CD4-positive, alpha-beta T cell (primary cell): ENCODE measurements around the gene MATN1. TPM values are rescaled to one million over a fixed set of nuclear protein-coding genes. Genes with fewer than 3 reads are reported as not detected.

Experiments
- ATAC-seq: fragments of 200-7000 bp; cut with Tn5 transposase; one replicate; pipeline ENCODE4 v1.10.0; 2022; ENCODE audit warnings: mild to moderate bottlenecking; ENCODE audit not compliant: poor library complexity
- CTCF ChIA-PET: fragments of 350-600 bp; sonication (Branson Sonifier 250); formaldehyde crosslinking; loops from one replicate; lab custom pipeline; 2021; ENCODE audit warnings: antibody characterized with exemption, inconsistent platforms; lab: Charles Lee
- POLR2A ChIA-PET: fragments of 350-600 bp; sonication (Branson Sonifier 250); formaldehyde crosslinking; loops from one replicate; lab custom pipeline; 2021; ENCODE audit warnings: antibody characterized with exemption, inconsistent platforms; lab: Charles Lee
- DNase-seq, 14 experiments: peaks; one replicate each; pipeline ENCODE4 v3.0.0-alpha.2; 2013 to 2020; ENCODE audit warnings: mixed read lengths in 2 of 14
- H3K27ac ChIP-seq, 2 donors: one replicate each; pipeline versions ENCODE4 v1.5.1 to v1.7.0; 2013; ENCODE audit warnings: low read length in 2 of 2, low read depth in 1 of 2, mild to moderate bottlenecking in 1 of 2
- H3K27me3 ChIP-seq, 2 experiments: 1 replicate in 1 of 2; 2 replicates in 1 of 2; pipeline versions ENCODE4 v1.6.1 to v1.7.0; 2013; ENCODE audit warnings: low read length in 2 of 2, control low read depth in 1 of 2, mild to moderate bottlenecking in 1 of 2, moderate library complexity in 1 of 2; ENCODE audit not compliant: insufficient read depth in 2 of 2, control insufficient read depth in 1 of 2
- H3K36me3 ChIP-seq: one replicate; pipeline ENCODE4 v1.6.1; 2013; ENCODE audit warnings: low read length, control low read depth; ENCODE audit not compliant: insufficient read depth
- H3K4me1 ChIP-seq: one replicate; pipeline ENCODE4 v1.6.1; 2013; ENCODE audit warnings: low read length, control low read depth; ENCODE audit not compliant: insufficient read depth
- H3K4me3 ChIP-seq: one replicate; pipeline ENCODE4 v1.5.1; 2013; ENCODE audit warnings: mild to moderate bottlenecking, low read length, moderate library complexity
- H3K9me3 ChIP-seq, 2 experiments: 1 replicate in 1 of 2; 2 replicates in 1 of 2; pipeline versions ENCODE4 v1.6.1 to v1.7.0; 2013; ENCODE audit warnings: low read length in 2 of 2, mild to moderate bottlenecking in 2 of 2, control low read depth in 1 of 2, moderate library complexity in 1 of 2; ENCODE audit not compliant: control insufficient read depth in 1 of 2, insufficient read depth in 1 of 2
- H3K27ac Mint-ChIP-seq: one replicate; pipeline ENCODE4 v1.8.0; 2020; ENCODE audit warnings: mixed read lengths
- H3K27me3 Mint-ChIP-seq: one replicate; pipeline ENCODE4 v1.8.0; 2021; ENCODE audit warnings: mixed read lengths
- H3K36me3 Mint-ChIP-seq: one replicate; pipeline ENCODE4 v1.8.0; 2021; ENCODE audit warnings: low read depth, mixed read lengths
- H3K4me1 Mint-ChIP-seq: one replicate; pipeline ENCODE4 v1.8.0; 2021; ENCODE audit warnings: low read depth, mixed read lengths
- H3K4me3 Mint-ChIP-seq: one replicate; pipeline ENCODE4 v1.8.0; 2020; ENCODE audit warnings: mild to moderate bottlenecking, mixed read lengths
- H3K9me3 Mint-ChIP-seq: one replicate; pipeline ENCODE4 v1.8.0; 2020; ENCODE audit warnings: mixed read lengths
- intact Hi-C, 2 experiments: fragments of 100-400 bp; cut with DNase I in 1 of 2; cut with micrococcal nuclease in 1 of 2; formaldehyde crosslinking; loops; one replicate each; pipeline versions ENCODE4 v1.15.1 to v1.9.0; 2023 to 2025; cut with DNase I, micrococcal nuclease
- total RNA-seq, 174 experiments: library from RNA in 2 of 174; stranded (reverse) in 2 of 174; gene quantifications; one replicate each; pipeline ENCODE4 v1.2.3 and lab custom pipeline; 2021 to 2026
- TF ChIP-seq, protein P1 (sequence below): fragments of 200-600 bp; IDR thresholded peaks from one replicate; pipeline ENCODE4 v1.8.0; 2022; ENCODE audit warnings: antibody characterized with exemption, mild to moderate bottlenecking

Gene MATN1
- total RNA-seq, 2 experiments from 2014 or later = 2.5 to 2.7 TPM

DNA sequence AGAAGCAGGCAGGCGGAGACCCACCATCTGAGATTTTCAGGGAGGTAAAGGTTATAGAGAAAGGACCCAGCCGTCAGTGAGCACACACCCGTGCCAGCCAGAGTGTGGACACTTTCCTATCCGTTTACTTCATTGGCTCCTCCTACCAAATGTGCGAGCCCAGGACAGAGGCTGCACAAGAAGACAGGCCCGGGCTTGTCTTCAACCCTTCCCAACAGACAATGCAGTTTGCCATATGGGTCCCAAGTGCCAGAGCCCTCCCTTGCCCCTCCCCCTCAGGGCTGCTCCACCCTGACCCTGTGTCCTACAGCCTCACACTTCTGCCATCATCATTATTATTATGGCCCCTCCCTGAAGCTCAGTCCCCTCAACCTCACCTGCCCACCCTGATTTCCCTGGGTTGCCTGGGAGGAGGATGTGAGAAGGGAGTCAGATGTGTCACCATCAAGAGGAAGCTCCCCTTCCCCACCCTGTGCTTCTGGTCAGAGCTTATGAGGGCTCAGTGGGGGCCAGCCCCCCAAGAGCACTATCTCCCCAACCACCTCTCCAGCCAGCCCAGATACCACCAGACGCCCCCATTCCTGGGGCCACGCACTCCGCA, 24.8 kb upstream of the MATN1 start:
- peak overlapping the region; percentile 95 to 97 for H3K27ac ChIP-seq
- peaks cover 100% of the 10 kb centered on the region for H3K4me1 Mint-ChIP-seq
- POLR2A ChIA-PET = interaction anchor here (0.7 to 13.3 kb wide), 6 partner anchors 8 to 31 kb away, joined by 3 to 457 read pairs (median 18); partner anchors contain the start of gene LAPTM5
- no peak for DNase-seq
- peak overlapping the region; percentile 96 for H3K27ac Mint-ChIP-seq
- H3K36me3 ChIP-seq = peaks cover 43% of the 10 kb centered on the region
- CTCF ChIA-PET = no interaction called here
- intact Hi-C loops = loop anchor here in 1 of 2 experiments (2.0 kb wide), 2 partner anchors 29 to 31 kb away; no protein-coding TSS in a partner anchor
- H3K27me3 ChIP-seq = no peaks in the 10 kb centered on the region
- no peaks in the 10 kb centered on the region for H3K9me3 ChIP-seq
- TF ChIP-seq, protein P1, sequence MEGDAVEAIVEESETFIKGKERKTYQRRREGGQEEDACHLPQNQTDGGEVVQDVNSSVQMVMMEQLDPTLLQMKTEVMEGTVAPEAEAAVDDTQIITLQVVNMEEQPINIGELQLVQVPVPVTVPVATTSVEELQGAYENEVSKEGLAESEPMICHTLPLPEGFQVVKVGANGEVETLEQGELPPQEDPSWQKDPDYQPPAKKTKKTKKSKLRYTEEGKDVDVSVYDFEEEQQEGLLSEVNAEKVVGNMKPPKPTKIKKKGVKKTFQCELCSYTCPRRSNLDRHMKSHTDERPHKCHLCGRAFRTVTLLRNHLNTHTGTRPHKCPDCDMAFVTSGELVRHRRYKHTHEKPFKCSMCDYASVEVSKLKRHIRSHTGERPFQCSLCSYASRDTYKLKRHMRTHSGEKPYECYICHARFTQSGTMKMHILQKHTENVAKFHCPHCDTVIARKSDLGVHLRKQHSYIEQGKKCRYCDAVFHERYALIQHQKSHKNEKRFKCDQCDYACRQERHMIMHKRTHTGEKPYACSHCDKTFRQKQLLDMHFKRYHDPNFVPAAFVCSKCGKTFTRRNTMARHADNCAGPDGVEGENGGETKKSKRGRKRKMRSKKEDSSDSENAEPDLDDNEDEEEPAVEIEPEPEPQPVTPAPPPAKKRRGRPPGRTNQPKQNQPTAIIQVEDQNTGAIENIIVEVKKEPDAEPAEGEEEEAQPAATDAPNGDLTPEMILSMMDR = no peak
- H3K27me3 Mint-ChIP-seq = no peaks in the 10 kb centered on the region
- H3K4me3 ChIP-seq = peak overlapping the region; percentile 34
- H3K36me3 Mint-ChIP-seq = peaks cover 67% of the 10 kb centered on the region
- no peaks in the 10 kb centered on the region for H3K9me3 Mint-ChIP-seq
- peaks cover 100% of the 10 kb centered on the region for H3K4me1 ChIP-seq
- peak overlapping the region; percentile 85 for H3K4me3 Mint-ChIP-seq
- ATAC-seq = no peak

DNA sequence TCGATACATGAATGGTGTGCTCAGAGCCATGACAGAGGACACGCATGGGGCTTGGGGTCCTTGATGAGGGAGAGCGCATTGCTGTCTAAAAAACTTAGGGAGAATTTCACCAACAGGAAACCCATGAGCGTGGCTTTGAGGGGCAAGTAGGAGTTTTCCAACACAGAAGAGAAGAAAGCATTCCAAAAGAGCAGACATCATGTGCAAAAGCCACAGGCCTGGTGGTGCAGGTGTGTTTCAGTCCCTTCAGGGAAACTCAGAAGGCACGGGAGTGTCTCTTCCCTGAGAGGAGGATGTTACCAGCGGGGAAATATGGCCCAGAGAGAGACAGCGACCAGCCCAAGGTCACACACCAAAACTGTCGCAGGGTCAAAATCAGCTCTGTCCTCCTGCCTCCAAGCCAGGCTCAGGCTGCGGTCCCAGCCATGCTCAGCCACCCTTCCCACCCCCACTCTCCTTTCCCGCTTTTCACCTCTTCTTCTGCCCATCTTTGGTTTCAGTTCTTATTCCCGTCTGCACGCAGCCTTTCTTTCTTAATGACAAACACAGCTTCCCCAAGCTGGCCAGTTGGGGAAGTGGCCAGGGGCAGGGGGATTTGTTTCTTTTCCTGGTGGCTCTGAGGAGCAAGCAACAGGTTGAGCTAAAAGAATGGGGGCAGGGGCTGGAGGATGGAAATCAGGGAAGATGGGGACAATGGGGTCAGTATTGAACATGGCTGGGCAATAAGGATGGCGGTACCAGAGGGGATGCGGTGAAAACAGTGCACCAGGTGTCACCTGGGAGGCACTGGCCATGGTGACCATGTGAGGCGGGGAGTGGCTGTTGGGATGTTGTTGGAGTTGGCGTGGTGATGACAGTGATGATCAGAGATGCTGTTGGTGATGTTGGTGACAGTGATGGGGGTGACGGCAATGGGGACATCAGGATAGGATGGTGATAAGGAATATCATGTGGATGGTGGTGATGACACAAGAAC, 23.9 kb upstream of the MATN1 start:
- H3K4me3 Mint-ChIP-seq = peak overlapping the region; percentile 85

More for the DNA sequence above, 23.9 kb upstream of the MATN1 start:
- H3K9me3 ChIP-seq = no peaks in the 10 kb centered on the region
- H3K4me1 ChIP-seq = peaks cover 100% of the 10 kb centered on the region
- intact Hi-C loops = loop anchor here in 1 of 2 experiments (2.0 kb wide), 2 partner anchors 29 to 31 kb away; no protein-coding TSS in a partner anchor
- H3K27ac ChIP-seq = peak overlapping the region; percentile 95 to 97
- peak overlapping the region; percentile 8 for H3K4me3 ChIP-seq
- H3K9me3 Mint-ChIP-seq = no peaks in the 10 kb centered on the region
- peaks cover 46% of the 10 kb centered on the region for H3K36me3 ChIP-seq
- peak overlapping the region; percentile 96 for H3K27ac Mint-ChIP-seq
- peaks cover 100% of the 10 kb centered on the region for H3K4me1 Mint-ChIP-seq
- H3K27me3 ChIP-seq = no peaks in the 10 kb centered on the region
- ATAC-seq = no peak
- no peaks in the 10 kb centered on the region for H3K27me3 Mint-ChIP-seq
- TF ChIP-seq, protein P1 = no peak
- ChIA-PET CTCF (no interaction called here), POLR2A (interaction anchor here (1.6 to 13.3 kb wide), 5 partner anchors 11 to 32 kb away, joined by 6 to 457 read pairs (median 74); partner anchors contain the start of genes LAPTM5 and MATN1)
- DNase-seq = no peak
- H3K36me3 Mint-ChIP-seq = peaks cover 72% of the 10 kb centered on the region
